Effector CD4-positive, alpha-beta T cell (primary cell): Measurements from ENCODE around the gene SLC25A11.

Source experiments
- DNase-seq: peaks from one replicate; pipeline ENCODE4 v3.0.0-alpha.2; 2020

Gene SLC25A11

DNA sequence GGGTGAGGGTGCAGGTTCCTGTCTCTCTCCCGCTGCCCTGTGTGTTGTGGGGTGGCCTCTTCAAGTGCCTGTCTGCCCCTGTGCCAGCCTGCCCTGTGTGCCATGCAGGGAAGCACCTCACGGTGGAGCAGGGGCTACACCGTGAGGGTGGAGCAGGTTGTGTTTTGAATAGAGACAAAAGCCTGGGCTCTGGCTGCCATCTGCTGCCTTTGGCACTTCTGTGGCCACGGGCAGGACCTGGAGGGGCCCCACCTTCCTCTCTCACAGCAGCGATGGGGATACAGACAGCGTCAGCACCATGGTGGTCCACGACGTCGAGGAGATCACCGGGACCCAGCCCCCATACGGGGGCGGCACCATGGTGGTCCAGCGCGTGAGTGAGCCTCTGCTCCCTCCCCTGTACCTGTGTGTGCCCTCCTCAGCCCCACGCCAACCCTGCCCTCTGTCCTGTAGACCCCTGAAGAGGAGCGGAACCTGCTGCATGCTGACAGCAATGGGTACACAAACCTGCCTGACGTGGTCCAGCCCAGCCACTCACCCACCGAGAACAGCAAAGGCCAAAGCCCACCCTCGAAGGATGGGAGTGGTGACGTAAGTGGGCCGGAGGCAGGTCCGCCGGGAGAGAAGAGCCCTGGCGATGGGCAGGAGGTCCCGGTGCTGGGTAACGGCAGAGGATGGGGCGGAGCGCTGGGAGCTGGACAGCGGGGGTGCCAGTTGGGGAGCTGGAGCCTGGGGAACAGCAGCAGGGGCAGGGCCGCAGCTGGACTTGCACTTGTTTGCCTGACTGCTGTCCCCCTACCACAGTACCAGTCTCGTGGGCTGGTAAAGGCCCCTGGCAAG, 45.9 kb downstream of the SLC25A11 start:
- no peak for DNase-seq

GRCh38 chr17:4893272-4893671, 46.6 kb downstream of the SLC25A11 start:
- DNase-seq, result no peak

DNA sequence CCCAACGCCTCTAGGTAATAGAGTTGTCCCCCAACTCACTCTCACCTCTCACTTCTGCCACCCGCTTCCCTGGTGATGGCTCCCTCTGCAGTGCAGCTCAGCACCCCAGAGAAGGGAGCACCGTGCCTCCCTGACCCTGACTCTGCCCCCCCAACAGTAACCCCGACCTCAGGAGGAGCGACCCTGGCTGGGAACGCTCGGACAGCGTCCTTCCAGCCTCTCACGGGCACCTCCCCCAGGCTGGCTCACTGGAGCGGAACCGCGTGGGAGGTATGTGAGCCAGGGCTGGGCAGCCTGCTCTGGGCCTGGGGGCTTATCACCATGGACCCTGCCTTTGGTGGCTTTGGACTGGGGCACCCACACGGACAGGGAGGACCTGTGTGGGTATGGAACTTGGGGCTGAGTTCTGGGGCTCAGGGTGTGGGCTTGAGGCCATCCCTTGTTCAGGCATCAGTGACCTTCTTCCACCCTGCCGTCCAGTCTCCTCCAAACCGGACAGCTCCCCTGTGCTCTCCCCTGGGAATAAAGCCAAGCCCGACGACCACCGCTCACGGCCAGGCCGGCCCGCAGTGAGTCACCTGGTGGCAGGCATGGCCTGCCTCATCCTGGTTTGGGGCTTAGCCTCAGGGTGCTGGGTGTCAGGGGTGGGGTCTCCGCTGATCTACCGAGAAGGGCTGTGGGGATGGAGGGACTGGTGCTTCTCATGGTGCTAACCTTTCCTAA, 47.2 kb downstream of the SLC25A11 start:
- DNase-seq, result no peak

DNA sequence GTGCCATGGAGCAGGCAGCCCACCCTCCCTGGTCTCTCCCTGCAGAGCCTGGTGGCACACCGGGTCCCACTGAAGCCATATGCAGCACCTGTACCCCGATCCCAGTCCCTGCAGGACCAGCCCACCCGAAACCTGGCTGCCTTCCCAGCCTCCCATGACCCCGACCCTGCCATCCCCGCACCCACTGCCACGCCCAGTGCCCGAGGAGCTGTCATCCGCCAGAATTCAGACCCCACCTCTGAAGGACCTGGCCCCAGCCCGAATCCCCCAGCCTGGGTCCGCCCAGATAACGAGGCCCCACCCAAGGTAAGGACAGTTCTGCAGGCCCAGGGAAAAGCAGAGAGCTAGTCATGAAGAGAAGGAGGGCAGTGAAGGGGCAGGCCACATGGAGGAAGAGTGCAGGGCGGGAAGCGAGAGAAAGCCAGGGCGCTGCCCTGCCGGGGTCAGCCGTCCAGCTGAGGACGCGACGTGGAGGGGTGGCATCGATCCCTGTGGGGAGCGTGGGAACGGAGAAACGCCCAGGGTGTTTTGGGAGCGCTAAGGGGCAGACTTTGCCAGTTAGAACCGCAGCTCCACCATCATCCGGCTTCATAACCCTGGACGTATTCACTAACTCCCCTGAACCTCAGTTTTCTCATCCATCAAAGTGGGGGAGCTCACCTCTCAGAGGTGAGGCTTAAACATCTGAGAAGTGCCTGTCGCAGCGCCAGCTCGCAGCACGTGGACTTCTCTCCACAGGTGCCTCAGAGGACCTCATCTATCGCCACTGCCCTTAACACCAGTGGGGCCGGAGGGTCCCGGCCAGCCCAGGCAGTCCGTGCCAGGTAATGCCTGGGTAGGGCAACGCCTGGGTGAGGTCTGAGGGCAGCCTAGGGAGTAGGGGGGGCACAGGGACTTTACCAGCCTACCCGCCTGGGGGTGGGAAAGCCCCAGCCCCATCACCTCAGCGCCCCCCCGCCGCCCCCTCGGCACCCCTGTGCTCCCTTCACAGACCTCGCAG, 48.1 kb downstream of the SLC25A11 start:
- no peak for DNase-seq

GRCh38 chr17:4887581-4887980, 52.3 kb downstream of the SLC25A11 start:
- DNase-seq, result no peak
